Activated naive CD8-positive, alpha-beta T cell (primary cell): ENCODE results near the gene APEH.

Experiments
- H3K27ac Mint-ChIP-seq: one replicate; pipeline ENCODE4 v1.8.0; 2021; ENCODE audit warnings: mixed read lengths
- H3K27me3 Mint-ChIP-seq: one replicate; pipeline ENCODE4 v1.8.0; 2021; ENCODE audit warnings: mixed read lengths
- H3K36me3 Mint-ChIP-seq: one replicate; pipeline ENCODE4 v1.8.0; 2021; ENCODE audit warnings: mixed read lengths
- H3K4me1 Mint-ChIP-seq: one replicate; pipeline ENCODE4 v1.8.0; 2021; ENCODE audit warnings: low read depth, mixed read lengths
- H3K4me3 Mint-ChIP-seq: one replicate; pipeline ENCODE4 v1.8.0; 2021; ENCODE audit warnings: mild to moderate bottlenecking, mixed read lengths
- H3K9me3 Mint-ChIP-seq: one replicate; pipeline ENCODE4 v1.8.0; 2021; ENCODE audit warnings: low read depth, mixed read lengths

APEH gene

DNA sequence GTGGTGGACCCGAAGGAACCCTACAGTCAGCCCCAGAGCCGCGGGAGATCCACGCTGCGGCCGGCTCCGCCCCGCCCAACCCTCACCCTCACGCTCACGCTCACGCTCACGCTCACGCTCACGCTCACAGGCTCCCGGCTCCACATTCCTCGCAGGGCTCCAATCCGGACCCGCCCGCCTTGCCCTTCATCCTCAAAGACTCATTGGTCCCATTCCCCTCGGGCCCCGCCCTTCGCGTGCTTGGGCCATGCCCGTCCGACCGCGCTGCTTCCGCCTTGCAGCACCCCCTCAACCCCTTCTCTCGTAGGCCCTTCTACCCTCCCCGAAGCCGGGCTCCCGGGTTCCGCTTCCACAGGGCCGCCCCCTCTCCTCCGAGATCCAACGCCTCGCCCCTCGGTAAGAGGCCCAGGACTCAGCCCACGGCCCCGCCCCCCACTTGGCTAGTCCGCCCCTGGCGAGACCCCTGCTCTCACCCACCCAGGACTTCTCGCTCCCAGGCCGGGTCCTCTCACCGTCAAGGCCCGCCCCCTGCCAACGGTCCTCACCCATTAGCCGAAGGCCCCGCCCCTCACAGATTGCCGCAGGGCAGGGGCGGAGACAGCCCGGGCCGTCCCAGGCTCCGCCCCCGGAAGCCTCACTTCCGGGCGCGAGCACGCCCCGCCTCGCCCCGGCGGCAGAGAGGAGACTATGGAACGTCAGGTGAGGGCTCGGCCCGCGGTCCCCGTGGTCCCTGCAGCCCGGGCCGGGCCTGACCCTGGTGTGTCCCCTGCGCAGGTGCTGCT, at the start of gene APEH:
Gene APEH (plus strand): TSS at position 637 of the 782 bp plus-strand sequence. CDS start 51 bp downstream, at position 688.
- H3K27me3 Mint-ChIP-seq, result no peaks in the 10 kb centered on the region
- peak within 1 kb of the TSS; percentile 92 for H3K4me3 Mint-ChIP-seq
- H3K36me3 Mint-ChIP-seq, result no peaks in the 10 kb centered on the region
- no peaks in the 10 kb centered on the region for H3K9me3 Mint-ChIP-seq
- peaks cover 38% of the 10 kb centered on the region for H3K4me1 Mint-ChIP-seq
- H3K27ac Mint-ChIP-seq, result peak within 1 kb of the TSS; percentile 95

DNA sequence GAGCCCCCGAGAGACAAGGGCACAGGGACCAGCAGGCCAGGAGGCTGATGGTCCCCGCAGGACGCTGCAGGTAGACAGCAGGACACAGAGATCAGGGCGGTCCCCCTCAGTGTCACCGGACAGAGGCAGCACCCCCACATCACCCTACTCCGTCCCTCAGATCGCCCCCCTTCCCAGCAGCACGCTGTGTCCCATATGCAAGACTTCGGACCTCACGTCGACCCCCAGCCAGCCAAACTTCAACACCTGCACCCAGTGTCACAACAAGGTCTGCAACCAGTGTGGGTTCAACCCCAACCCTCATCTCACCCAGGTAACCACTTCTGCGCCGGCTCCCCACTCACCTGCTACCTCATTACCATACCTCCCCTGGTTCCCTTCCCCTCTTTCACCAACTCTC, 49.1 kb upstream of the APEH start:
- Mint-ChIP-seq H3K36me3 (peaks cover 6% of the 10 kb centered on the region), H3K27ac (no peak overlapping the region), H3K9me3 (no peaks in the 10 kb centered on the region), H3K4me1 (peaks cover 4% of the 10 kb centered on the region), H3K4me3 (no peak overlapping the region), H3K27me3 (no peaks in the 10 kb centered on the region)

DNA sequence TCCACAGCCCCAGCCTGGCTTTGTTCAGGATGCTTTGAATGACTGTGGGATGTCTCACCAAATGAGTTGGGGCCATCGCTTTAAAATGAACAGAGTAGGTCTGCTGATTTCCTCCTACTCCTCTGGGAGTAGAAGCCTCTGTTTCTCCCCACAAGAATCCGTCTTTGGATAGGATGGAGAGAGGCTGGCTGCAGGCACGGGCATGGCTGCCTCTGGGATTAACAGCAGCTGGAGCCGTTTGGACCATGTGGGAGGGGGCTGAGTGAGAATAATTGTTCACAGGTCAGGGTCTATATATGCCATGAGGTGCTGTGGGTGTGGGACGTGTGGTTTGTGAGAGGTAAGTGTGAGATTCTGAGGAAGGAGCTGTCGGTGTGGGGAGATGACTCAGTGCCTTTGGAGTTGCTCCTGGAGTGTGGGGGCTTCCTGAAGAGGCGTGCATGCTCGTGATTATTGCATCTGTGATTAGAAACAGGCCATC, 48.0 kb upstream of the APEH start:
- peaks cover 9% of the 10 kb centered on the region for H3K36me3 Mint-ChIP-seq
- H3K27me3 Mint-ChIP-seq, result no peaks in the 10 kb centered on the region
- peaks cover 4% of the 10 kb centered on the region for H3K4me1 Mint-ChIP-seq
- H3K4me3 Mint-ChIP-seq, result no peak overlapping the region
- no peak overlapping the region for H3K27ac Mint-ChIP-seq
- H3K9me3 Mint-ChIP-seq, result no peaks in the 10 kb centered on the region

DNA sequence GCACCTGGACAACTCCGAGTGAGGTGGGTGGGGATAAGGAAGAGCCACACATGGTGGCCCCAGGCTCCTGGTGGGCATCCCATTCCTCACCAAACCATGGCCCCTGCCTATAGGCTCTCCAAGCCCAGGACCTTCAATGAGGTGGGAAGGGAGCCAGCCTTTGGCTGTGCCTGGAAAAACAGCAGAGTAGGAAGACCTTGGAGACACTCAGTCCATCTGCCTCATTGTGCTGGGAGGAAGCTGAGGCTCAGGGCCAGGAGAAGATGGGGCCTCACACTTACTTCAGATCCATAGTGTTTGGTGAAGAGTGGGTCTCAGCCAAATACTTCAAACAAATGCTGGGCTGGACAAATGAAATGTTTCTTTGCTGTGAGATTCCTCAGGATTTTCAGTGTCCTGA, 47.4 kb upstream of the APEH start:
- Mint-ChIP-seq H3K27me3 (no peaks in the 10 kb centered on the region), H3K4me1 (peaks cover 4% of the 10 kb centered on the region), H3K4me3 (no peak overlapping the region), H3K27ac (no peak overlapping the region), H3K36me3 (peaks cover 9% of the 10 kb centered on the region), H3K9me3 (no peaks in the 10 kb centered on the region)

DNA sequence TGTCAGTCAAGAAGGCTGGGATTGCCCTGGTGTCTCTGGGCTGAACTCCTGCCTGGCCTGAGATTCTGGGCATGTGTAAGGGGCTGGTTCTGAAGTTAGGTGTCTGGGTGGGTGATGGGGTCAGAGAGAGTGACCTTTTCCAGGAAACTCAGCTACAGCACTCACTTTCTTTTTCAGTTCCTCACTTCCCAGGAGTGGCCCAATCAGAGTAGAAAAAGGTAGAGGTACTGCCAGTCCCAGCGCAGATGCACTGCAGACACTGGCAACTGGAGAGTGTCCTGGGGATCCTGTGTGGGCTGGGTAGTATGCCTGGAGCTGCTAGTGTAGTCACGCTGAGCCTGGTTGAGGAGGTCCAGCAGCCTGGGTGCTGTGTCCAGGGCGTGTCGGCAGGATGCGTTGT, 46.5 kb upstream of the APEH start:
- H3K36me3 Mint-ChIP-seq, result peaks cover 9% of the 10 kb centered on the region
- H3K4me1 Mint-ChIP-seq, result peaks cover 4% of the 10 kb centered on the region
- H3K4me3 Mint-ChIP-seq, result no peak overlapping the region
- H3K27ac Mint-ChIP-seq, result no peak overlapping the region
- H3K9me3 Mint-ChIP-seq, result no peaks in the 10 kb centered on the region
- H3K27me3 Mint-ChIP-seq, result no peaks in the 10 kb centered on the region

DNA sequence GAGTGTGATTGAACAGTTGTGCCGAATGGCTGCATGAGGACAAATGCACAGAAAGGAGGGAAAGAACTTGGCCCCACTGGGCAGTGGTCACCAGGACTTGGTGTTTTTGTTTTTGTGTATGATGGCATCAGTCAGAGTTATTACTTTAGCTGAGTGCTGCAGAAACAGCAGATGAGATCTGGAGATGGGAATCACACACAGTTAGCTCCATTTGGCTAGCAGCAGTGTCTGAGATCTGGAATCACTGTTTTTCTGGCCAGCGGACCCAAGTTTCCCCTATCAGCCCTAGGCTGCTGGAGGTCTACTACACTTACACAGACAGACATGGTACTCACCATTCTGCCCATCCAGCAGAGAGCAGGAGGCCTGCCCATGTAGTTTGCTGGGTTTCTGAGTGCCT, 45.9 kb upstream of the APEH start:
- Mint-ChIP-seq H3K9me3 (no peaks in the 10 kb centered on the region), H3K4me1 (peaks cover 4% of the 10 kb centered on the region), H3K4me3 (no peak overlapping the region), H3K27me3 (no peaks in the 10 kb centered on the region), H3K27ac (no peak overlapping the region), H3K36me3 (peaks cover 9% of the 10 kb centered on the region)

DNA sequence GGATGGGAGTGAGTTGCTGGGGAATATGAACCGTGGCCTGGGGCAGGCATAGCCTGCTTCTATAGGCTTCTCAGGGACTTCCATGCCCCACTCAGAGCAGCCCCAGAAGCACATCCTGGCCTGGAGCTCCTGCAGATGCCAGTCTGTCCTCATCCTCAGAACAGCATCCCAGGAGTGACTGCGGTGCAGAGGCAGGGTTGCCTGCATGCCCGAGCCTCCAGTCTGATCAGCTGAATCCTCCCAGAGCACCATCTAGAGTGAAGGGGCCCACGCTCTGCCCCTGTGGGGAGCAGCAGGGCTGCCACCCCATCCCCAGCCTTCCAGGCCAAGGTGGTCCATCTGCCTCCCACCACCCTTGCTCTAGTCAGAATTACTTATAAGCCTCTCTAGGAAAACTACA, 44.7 kb upstream of the APEH start:
- Mint-ChIP-seq H3K4me1 (peaks cover 4% of the 10 kb centered on the region), H3K4me3 (no peak overlapping the region), H3K36me3 (peaks cover 9% of the 10 kb centered on the region), H3K27me3 (no peaks in the 10 kb centered on the region), H3K27ac (no peak overlapping the region), H3K9me3 (no peaks in the 10 kb centered on the region)

DNA sequence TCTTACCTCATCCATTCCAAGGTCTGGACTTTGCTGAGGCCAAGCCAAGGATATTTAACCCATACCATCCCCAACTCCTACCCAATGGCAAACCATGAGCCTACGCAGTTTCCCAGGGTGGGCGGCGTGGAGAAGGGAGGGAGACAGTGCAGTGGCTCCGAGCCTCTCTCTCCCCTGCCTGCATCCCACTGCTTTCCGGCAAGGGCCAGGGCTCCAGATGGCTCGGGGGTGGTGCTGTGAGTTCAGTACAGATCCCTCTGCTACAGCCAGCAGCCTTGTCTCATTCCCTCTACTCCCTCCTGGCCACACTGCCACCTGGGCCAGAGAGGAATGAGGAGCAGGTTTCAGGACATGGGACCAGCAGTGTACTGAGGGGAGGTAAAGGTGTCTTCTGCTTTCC, 44.3 kb upstream of the APEH start:
- H3K36me3 Mint-ChIP-seq, result peaks cover 9% of the 10 kb centered on the region
- H3K27ac Mint-ChIP-seq, result no peak overlapping the region
- H3K4me1 Mint-ChIP-seq, result peaks cover 4% of the 10 kb centered on the region
- no peaks in the 10 kb centered on the region for H3K9me3 Mint-ChIP-seq
- no peak overlapping the region for H3K4me3 Mint-ChIP-seq
- H3K27me3 Mint-ChIP-seq, result no peaks in the 10 kb centered on the region

DNA sequence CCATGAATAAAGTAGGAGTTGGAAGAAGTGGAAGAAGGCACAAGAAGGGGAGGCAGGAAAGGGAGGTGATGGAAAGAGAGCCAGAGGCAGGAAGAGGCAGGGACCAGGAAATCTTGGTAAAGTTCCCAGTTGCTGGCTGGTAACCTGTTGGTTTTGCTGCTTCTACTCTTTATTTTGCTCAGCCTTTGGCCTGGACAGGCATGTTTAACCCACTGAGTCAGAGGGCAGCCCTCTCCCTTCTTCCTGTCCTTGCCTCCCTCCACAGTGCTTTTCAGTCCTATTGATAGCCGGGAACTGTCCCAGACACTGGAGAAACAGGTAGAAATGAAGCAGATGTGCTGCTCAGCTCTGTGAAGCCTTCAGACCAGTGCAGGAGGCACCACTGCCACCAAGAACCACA, 43.4 kb upstream of the APEH start:
- H3K36me3 Mint-ChIP-seq, result peaks cover 7% of the 10 kb centered on the region
- no peak overlapping the region for H3K4me3 Mint-ChIP-seq
- H3K27me3 Mint-ChIP-seq, result no peaks in the 10 kb centered on the region
- no peak overlapping the region for H3K27ac Mint-ChIP-seq
- H3K9me3 Mint-ChIP-seq, result no peaks in the 10 kb centered on the region
- H3K4me1 Mint-ChIP-seq, result peaks cover 4% of the 10 kb centered on the region

DNA sequence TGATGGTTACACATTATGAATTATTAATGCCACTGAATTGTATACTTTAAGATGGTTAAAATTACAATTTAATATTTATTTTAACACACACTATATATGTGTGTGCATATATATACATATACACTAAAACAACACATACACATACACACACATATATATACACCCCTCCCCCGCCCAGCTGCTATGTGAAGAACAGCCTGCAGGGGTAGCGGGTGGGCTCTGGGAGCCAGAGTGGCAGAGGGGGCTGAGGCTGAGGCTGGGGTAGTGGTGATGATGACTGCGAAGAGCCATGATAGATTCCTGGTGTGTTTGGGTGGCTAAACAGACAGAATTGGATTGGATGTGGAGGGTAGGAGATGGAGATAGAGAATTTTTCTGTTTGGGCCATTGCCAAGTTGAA, 39.4 kb upstream of the APEH start:
- no peaks in the 10 kb centered on the region for H3K27me3 Mint-ChIP-seq
- no peak overlapping the region for H3K27ac Mint-ChIP-seq
- H3K36me3 Mint-ChIP-seq, result peaks cover 3% of the 10 kb centered on the region
- H3K9me3 Mint-ChIP-seq, result no peaks in the 10 kb centered on the region
- H3K4me1 Mint-ChIP-seq, result no peaks in the 10 kb centered on the region
- H3K4me3 Mint-ChIP-seq, result no peak overlapping the region

DNA sequence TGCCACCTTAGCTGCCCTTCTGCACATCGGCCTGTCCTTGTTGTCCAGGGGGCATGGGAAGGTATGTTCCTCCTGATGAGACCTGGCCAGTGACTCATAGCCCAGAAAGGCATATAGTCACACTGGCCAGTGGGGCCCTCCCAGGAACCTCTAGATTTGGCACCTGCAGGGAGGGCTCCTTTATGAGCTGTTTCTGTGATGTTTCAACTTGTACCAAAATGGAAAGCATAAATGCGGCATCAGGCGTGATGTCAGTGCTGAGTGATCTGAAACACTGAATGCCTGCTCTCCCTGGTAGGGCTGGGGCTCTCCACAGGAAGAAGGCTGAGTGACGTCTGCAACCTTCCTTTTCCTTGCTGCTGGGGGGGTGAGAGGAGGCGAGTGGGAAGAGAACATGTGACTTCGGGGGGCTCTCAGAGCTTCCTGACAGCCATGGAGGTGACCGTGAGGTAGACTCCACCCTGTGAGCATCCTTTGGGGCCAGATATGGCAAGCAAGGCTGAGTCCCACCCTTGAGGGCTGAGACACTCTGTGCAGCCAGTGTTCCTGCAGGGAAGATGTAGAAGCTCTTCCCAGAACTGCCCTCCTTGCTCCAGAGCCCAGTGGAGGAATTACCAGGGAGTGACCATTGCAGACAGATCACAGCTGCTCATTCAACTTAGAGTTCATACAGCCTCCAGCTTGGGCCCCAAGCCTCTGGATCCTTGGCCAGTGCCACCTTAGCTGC, 37.1 kb upstream of the APEH start:
- H3K4me3 Mint-ChIP-seq, result no peak overlapping the region
- H3K36me3 Mint-ChIP-seq, result no peaks in the 10 kb centered on the region
- no peak overlapping the region for H3K27ac Mint-ChIP-seq
- H3K27me3 Mint-ChIP-seq, result no peaks in the 10 kb centered on the region
- H3K9me3 Mint-ChIP-seq, result no peaks in the 10 kb centered on the region
- H3K4me1 Mint-ChIP-seq, result no peaks in the 10 kb centered on the region

DNA sequence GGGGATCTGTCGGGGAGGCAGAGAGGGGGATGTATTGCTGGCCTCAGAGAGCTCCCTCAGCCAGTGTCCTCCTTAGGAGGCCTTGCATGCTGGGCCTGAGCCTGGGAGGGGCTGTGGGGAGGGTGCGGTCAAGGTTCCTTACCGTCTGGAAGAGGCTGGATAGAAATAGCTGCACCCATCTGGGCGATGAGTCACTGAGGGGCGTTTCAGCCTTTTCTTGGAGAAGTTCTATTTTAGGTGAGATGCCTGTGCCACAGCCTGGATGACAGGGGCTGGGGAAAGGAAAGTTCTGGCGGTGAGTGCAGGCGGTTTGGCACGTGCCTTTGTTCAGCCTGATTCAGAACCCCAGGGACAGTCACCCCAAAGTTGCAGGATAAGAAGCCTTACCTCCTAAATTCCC, 35.7 kb upstream of the APEH start:
- H3K4me1 Mint-ChIP-seq, result no peaks in the 10 kb centered on the region

DNA sequence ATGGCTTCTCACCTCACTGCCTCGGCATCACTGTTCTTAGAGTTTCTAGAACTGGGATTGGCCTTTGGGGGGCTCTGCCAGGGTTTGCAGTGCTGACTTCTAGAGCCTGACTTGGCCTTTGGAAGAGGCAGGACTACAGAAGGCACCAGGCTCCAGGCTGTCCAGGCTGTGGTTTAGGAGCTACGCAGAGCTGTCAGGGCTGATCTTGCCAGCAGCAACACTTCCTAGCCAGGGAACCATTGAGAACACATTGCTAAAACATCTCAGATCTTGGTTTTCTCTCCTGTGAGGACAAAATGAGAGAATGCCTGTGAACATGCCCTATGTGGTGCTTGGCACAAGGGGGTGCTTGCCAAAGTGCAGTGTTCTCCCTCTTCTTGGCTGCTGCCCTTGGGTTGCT, 34.6 kb upstream of the APEH start:
- no peaks in the 10 kb centered on the region for H3K4me1 Mint-ChIP-seq
- H3K4me3 Mint-ChIP-seq, result no peak overlapping the region
- no peaks in the 10 kb centered on the region for H3K9me3 Mint-ChIP-seq
- H3K27me3 Mint-ChIP-seq, result no peaks in the 10 kb centered on the region
- no peaks in the 10 kb centered on the region for H3K36me3 Mint-ChIP-seq
- H3K27ac Mint-ChIP-seq, result no peak overlapping the region

More for the DNA sequence above, 35.7 kb upstream of the APEH start:
- Mint-ChIP-seq H3K4me3 (no peak overlapping the region), H3K9me3 (no peaks in the 10 kb centered on the region), H3K36me3 (no peaks in the 10 kb centered on the region), H3K27me3 (no peaks in the 10 kb centered on the region), H3K27ac (no peak overlapping the region)

DNA sequence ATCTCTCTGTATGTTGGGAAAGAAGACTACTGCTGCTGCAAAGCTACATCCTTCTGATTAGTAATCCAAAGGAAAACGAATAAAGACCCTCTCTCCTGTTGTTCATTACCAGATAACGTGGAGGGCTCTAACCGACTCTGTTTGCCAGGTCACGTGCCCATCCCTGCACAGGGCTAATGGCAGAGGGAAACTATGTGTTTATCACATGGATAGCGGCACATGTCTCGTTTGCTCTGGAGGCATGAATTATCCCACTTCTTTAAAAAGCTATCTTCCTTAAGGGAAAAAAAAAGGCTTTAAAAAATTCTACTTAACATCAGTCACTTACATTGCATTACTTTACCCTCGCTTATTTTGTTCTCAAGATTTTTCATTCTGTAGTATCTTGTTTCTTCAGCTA, 32.9 kb upstream of the APEH start:
- Mint-ChIP-seq H3K36me3 (no peaks in the 10 kb centered on the region), H3K9me3 (no peaks in the 10 kb centered on the region), H3K27me3 (no peaks in the 10 kb centered on the region), H3K4me3 (no peak overlapping the region), H3K27ac (no peak overlapping the region), H3K4me1 (no peaks in the 10 kb centered on the region)

DNA sequence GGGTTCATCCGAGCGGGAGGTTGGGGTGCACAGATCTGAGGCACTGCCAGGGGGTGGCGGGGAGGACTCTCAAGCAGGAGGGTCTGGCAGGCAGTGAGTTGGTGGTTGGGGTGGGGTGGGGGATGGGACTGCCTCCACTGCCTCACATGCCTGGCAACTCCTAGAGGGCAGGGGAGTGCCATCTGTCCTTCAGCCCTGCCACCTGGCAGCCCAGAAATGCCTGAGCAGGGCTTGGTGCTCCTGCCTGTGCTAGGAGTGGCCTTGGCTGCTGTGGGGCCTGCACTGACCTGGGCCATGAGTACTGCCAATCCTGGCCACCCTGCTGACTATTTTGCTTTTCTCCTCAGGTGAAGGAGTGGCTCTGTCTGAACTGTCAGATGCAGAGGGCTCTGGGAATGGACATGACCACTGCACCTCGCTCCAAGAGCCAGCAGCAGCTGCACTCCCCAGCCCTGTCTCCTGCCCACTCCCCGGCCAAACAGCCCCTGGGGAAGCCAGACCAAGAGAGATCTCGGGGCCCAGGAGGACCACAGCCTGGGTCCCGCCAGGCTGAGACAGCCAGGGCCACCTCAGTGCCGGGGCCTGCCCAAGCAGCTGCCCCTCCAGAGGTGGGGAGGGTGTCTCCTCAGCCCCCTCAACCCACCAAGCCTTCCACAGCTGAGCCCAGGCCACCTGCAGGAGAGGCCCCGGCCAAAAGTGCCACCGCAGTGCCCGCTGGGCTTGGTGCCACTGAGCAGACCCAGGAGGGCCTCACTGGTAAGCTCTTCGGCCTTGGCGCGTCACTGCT, 32.0 kb upstream of the APEH start:
- Mint-ChIP-seq H3K4me3 (no peak overlapping the region), H3K4me1 (no peaks in the 10 kb centered on the region), H3K27me3 (no peaks in the 10 kb centered on the region), H3K9me3 (no peaks in the 10 kb centered on the region), H3K36me3 (no peaks in the 10 kb centered on the region), H3K27ac (no peak overlapping the region)
